Liver (tissue), 3 donors: ENCODE data around the gene RACGAP1.

ENCODE experiments used
- CTCF ChIP-seq: fragments of 150-350 bp; IDR thresholded peaks from 2 replicates; pipeline ENCODE4 v1.5.1; 2017; ENCODE audit warnings: improper control_type of control experiment, low read depth, low read length; ENCODE audit not compliant: missing input control
- GABPA ChIP-seq, 2 donors: IDR thresholded peaks in 1 of 2; conservative IDR thresholded peaks in 1 of 2; 2 replicates each; pipeline ENCODE4 v1.6.1; 2016; ENCODE audit warnings: antibody characterized with exemption in 2 of 2, mild to moderate bottlenecking in 1 of 2, moderate library complexity in 1 of 2
- MAX ChIP-seq: IDR thresholded peaks from 2 replicates; pipeline ENCODE4 v1.6.1; 2016; ENCODE audit warnings: antibody characterized with exemption
- RAD21 ChIP-seq, 2 donors: IDR thresholded peaks; 2 replicates each; pipeline ENCODE4 v1.6.1; 2016; ENCODE audit warnings: antibody characterized with exemption in 2 of 2, mild to moderate bottlenecking in 2 of 2
- RXRA ChIP-seq, 2 donors: IDR thresholded peaks; 2 replicates each; pipeline ENCODE4 v1.6.1; 2017 to 2018; ENCODE audit warnings: antibody characterized with exemption in 2 of 2, mild to moderate bottlenecking in 1 of 2
- TAF1 ChIP-seq: conservative IDR thresholded peaks from 2 replicates; pipeline ENCODE4 v1.6.1; 2016; ENCODE audit warnings: antibody characterized with exemption, mild to moderate bottlenecking
- YY1 ChIP-seq: IDR thresholded peaks from 2 replicates; pipeline ENCODE4 v1.6.1; 2016; ENCODE audit warnings: antibody characterized with exemption, mild to moderate bottlenecking
- donor health status: healthy.
- donor health status: healthy.

- no peak for TF ChIP-seq CTCF
- TF ChIP-seq MAX: no peak
- TF ChIP-seq RAD21 (IDR thresholded peaks at IDR 0.05): no peak
- TF ChIP-seq GABPA (IDR thresholded peaks at IDR 0.05 in 1 of 2, conservative IDR thresholded peaks at IDR 0.05 in 1 of 2): no peak
- no peak for TF ChIP-seq YY1
- no peak for TF ChIP-seq RXRA (IDR thresholded peaks at IDR 0.05)
- no peak for TF ChIP-seq TAF1
Measured at GRCh38 chr12:49967777-49968250, 57.5 kb downstream of the RACGAP1 start.
